HG02970 (cell line): ENCODE measurements around the gene GAB2.
"Not testable (repeated sequence)": the region's sequence is repeated elsewhere in the genome, so short reads cannot be mapped to it uniquely, and the experiment has no call there.

Experiments used
- ATAC-seq: cut with Tn5 transposase; IDR thresholded peaks from one replicate; pipeline ENCODE4 v1.9.1; 2021; ENCODE audit warnings: mild to moderate bottlenecking, moderate library complexity, moderate number of reproducible peaks; ENCODE audit not compliant: unreplicated experiment, low FRiP score

GAB2 gene, protein sequence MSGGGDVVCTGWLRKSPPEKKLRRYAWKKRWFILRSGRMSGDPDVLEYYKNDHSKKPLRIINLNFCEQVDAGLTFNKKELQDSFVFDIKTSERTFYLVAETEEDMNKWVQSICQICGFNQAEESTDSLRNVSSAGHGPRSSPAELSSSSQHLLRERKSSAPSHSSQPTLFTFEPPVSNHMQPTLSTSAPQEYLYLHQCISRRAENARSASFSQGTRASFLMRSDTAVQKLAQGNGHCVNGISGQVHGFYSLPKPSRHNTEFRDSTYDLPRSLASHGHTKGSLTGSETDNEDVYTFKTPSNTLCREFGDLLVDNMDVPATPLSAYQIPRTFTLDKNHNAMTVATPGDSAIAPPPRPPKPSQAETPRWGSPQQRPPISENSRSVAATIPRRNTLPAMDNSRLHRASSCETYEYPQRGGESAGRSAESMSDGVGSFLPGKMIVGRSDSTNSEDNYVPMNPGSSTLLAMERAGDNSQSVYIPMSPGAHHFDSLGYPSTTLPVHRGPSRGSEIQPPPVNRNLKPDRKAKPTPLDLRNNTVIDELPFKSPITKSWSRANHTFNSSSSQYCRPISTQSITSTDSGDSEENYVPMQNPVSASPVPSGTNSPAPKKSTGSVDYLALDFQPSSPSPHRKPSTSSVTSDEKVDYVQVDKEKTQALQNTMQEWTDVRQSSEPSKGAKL

GRCh38 chr11:78417175-78417887 is at the start of gene GAB2:
TSS of gene GAB2 (minus strand) at chr11:78417820. CDS start at chr11:78417720, 100 bp downstream.
- peak; percentile 25 for ATAC-seq

- ATAC-seq, result no peak
These were observed 49.8 kb upstream of the GAB2 start for GRCh38 chr11:78467370-78467769.

- ATAC-seq, result peak; percentile 98
These were observed 47.7 kb upstream of the GAB2 start for GRCh38 chr11:78465169-78465942.

- not testable (repeated sequence) for ATAC-seq
These were observed 47.2 kb upstream of the GAB2 start for GRCh38 chr11:78464787-78465168.

DNA sequence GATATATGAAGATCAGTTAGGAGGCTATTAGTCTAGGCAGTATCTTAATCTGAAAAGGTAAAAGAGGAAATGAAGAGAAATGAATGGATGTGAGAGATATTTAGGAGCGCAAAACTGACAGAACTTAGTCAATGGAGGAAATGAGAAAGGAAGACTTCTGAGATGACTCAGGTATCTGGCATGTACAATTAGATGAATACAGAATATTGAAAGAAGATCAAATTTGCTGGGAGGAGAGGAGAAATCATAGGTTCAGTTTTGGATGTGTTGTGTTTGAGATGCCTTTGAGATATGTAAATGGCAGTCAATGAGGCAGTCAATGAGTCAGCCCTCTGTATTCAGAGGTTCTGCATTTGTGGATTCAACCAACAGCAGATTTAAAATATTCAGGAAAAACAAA is 42.9 kb upstream of the GAB2 start:
- ATAC-seq, result no peak

GRCh38 chr11:78459738-78460137 is 42.1 kb upstream of the GAB2 start:
- no peak for ATAC-seq

- ATAC-seq, result no peak
These were observed 39.8 kb upstream of the GAB2 start for GRCh38 chr11:78457448-78457847.

DNA sequence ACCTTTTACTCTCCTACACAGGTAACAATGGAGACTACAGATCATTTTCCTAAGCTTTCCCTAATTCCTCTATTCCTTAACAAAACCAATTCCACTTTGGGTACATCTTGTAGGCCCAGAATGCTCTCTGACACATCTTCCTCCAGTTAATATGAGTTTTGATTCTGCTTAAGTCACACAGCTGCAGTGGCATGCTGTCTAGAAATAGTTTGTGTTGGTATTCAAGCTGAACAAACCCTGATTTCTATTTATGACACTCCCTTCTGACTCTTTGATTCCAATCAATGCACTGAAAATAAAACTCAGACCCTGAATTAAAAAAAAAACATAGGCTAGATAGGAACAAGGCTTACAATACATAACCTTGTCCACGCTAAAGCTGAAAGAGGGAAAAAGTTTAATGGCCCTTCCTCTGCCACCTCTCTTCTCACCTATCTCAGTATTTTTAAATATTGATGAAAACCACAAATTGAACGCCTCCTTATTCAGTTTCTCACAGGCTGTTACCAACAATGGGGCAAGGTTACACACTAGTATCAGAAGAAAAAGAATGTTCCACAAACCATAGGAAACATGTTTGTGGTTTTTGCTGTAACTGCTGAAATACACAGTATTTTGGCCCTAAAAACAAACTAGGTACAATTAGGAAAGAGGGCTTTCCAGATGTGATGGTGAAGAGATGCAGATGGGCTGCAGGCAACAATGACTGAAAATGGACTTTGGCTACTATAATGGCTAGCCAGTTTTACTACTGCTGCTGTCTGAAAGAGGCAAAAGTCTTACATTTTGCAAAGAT is 35.7 kb upstream of the GAB2 start:
- ATAC-seq, result no peak

DNA sequence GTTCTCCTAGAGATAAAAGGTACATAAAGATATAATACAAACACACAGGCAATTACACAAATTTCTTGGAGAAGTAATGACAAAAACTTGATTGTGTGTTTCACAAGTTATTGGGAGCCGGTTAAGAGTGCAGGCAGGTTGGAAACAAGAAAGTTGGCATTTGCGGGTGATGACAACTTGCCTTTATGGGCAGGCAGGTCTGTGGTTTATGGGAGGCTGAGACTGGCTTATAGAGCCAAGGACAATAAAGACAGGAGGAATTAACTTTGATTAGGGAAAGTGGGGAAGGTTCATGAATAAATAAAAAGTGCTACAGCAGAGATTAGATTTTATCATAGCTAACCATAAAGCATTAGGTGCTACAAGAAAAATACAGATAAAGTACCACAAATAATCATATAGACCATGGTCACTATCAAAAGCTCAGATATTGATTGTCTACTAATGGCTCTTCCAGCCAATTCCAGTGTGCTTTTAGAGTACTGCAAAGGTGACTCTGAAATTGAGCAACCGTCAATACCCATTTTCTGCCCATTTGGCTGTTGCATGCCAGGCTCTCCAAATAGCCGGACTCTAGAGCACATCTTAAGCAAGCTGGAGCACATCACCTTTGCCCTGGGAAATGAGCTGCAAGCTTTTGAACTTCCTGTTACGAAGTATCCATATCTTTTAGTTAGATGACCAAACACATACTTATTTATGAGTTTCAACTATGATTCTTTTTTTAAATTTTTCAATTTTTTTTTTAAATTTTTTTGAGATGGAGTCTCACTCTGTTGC is 33.9 kb upstream of the GAB2 start:
- no peak for ATAC-seq

DNA sequence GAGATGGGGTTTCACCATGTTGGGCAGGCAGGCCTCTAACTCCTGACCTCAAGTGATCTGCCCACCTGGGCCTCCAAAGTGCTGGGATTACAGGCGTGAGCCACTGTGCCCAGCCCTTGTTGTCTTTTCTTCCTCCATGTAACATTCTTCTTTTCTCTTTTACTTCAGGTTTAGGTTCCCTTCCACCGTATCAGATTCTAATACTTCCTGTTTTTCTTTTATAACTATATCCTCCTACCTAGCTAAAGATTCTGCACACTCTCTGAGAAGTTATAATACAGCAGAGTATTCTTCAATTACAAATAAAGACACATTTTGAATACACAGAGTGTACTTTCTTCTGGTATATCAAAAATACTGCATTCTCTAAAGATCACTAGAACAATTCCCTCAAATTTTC is 33.2 kb upstream of the GAB2 start:
- no peak for ATAC-seq

DNA sequence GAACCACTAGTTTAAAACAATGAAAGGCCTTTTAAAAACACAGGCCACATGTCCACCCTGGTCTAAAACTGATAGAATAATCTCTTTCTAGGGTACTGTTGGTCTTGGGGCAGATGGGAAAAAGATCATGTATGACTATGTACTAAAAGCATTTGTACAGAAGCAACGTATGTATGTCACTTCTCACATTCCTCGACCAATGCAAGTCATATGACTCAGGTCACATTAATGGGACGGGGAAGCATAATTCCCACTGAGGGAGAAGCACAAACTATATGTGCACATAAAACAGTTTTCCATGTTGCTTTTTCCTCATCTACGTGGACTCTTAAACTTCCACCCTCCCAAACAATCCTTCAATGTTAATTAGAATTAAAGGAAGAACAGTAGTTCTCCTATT is 32.2 kb upstream of the GAB2 start:
- ATAC-seq, result no peak

DNA sequence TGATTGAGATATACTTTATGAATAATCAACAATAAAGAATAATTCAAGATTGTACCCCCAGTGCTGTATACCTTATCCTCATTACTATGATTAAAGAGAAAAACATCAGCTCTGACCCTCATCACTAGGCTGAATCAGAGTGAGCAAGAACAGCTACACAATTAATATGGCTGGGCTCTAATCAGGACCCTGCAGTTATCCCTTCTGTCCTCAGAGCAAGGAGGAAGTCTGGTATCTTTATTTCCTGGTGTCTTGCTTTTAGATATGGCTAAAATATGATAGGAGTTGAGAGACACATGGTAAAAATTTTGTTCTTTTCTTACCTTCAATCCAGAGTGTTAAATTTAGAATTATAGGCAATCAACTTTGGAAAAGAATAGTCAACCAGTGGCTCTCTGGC is 28.6 kb upstream of the GAB2 start:
- no peak for ATAC-seq

- no peak for ATAC-seq
These were observed 27.1 kb upstream of the GAB2 start for GRCh38 chr11:78444726-78445125.

GRCh38 chr11:78441956-78442355 is 24.3 kb upstream of the GAB2 start:
- no peak for ATAC-seq

DNA sequence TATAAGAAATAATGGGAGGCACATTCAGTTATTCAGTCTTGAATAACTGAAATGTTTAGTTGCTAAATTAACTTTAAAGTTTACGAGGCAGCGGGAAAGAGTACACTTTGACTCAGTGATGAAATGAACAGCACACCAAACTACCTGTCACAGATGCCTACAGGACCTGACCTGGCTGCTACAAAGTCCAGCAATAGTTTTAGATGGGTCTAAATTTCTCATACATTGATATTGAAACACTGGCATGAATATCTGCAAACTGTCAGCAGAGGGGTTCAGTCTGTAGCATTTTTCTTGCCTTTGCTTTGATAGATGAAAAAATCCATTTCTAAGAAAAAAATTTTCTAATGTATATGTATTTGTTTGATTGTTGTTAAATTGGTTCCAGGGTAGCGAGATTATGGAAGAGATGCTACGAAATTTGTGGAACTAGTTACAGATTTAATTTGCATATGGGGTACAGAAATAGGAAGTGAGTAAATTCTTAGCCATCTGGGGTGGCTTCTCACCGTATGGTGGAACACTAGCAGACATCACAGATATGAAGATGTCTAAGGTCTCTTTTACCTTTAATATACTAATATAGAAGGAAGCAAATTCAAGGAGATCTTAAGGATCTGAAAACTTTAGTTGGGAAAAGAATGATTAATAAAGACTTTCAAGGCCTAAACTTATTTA is 20.8 kb upstream of the GAB2 start:
- ATAC-seq, result no peak

DNA sequence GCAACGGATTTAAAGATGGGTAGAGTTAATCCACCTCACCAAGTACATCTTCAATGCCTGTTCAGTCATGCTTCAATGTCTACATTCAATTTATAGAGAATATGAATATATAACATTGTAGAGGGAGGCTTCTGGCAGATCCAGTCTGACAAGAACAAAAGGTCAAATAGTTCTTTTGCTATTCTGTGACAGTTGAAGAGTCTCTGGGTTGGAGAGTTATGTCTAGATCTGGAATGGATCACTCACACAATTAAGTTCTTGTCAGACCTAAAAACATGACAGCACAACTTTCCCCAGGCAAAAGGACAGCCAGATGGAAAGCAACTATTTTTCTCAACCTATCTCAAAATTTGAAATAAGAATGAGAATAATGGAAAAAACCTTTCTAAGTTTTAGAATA is 15.3 kb upstream of the GAB2 start:
- ATAC-seq, result no peak

- no peak for ATAC-seq
These were observed 14.5 kb upstream of the GAB2 start for GRCh38 chr11:78432058-78432515.

DNA sequence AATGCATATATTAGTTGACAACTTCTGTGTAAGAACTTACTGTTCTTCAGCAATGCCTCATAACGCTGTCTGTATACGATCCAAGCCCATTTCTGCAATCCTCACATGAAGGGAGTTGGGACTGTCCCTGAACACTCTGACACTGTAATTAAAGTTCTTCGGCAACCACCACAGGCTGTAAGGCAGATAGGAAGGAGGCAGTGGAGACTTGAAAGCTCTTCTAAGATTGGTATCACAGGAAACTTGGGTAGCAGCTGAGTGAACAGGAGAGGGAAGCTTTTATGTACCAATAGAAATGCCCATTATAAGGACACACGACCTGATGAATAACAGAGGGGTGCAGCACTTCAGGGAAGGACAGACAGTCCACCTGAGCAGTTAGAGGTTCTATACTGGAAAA is 12.0 kb upstream of the GAB2 start:
- no peak for ATAC-seq
